GM18498 (cell line): ENCODE data around the gene FAM124A.
"Not testable (repeated sequence)": the region's sequence is repeated elsewhere in the genome, so short reads cannot be mapped to it uniquely, and the experiment has no call there.

Experiments used
- ATAC-seq: cut with Tn5 transposase; IDR thresholded peaks from one replicate; pipeline ENCODE4 v1.9.1; 2021; ENCODE audit warnings: mild to moderate bottlenecking, moderate library complexity; ENCODE audit not compliant: unreplicated experiment

Gene FAM124A

GRCh38 chr13:51267622-51268021 is 45.4 kb downstream of the FAM124A start:
- ATAC-seq = no peak

DNA sequence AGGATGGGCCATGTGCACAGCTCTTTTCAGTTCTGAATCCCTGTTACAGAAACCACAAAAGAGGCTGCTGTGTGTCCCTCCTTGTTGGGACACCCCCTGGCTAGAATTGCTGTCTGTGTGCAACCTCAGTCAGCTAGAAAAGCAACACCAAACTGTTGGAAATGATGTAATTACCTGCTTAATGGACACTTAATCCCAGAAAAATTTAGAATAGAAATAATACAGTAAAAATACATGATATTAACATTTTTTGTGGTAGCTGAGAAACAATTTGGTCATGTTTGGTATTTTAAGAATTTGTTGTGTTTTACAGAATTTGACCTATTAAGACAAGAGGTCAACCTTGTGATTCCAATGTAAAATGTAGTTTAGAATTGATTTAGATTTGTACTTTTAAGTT is 46.8 kb downstream of the FAM124A start:
- ATAC-seq = no peak

DNA sequence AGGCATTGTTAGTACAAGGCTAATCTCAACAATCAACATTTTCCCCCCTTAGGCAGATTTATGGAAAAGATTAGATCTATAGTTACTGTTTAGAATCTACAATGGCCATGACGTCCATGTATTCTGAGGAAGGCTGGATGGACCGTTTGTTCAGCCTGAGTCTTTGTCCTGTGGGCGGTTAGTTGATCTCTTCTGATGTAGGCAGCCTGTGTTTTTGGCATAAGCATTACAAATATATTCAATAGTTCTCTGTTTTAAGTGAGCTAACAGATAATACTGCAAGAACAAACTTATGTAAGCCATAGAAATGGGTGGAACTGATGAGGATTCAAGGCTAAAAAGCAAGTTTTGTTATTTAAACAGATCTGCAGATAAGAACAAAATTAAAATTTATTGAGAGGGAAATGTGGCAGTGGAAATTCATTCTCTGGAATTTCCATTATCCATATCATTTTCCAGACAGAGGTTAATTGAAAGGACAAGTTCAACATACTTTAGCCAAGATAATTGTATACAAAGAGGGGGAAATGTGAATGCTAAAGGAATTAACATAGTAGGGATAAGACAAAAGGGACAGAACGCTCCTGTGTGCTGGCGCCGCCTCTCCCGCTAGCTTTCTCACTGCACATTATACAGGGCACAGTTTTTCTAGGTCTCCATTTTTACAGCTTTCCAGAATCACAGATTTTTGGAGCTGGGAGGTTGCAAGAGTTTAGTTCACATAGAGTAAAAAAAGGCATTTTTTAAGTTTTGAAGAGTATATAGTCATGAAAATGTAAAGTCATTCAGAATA is 48.6 kb downstream of the FAM124A start:
- ATAC-seq = no peak

DNA sequence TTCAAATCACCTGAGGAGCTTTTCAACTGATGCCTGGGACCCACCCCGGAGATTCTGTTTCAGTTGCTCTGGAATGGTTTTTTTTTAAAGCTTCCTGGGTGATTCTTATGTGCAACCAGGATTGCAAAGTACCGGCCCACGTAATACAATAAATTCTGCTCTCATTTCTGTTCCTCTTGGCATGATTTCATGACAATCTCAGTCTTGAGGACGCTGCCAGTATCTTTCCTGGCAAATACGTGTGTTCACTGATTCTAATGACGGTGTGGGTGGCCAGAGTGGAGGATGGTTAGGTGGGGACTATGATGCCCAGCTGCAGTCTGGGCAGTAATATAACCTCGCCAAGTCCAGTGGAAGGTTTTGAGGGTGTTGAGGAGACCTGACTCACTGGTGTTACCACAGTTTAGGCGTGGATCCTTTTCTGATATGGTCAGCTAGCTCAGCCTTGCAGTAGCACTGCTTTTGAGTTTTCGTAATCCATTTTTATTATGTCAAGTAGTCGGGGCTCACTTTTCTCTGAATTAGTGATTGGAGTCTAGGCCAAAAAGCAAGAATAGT is 49.4 kb downstream of the FAM124A start:
- ATAC-seq = no peak

DNA sequence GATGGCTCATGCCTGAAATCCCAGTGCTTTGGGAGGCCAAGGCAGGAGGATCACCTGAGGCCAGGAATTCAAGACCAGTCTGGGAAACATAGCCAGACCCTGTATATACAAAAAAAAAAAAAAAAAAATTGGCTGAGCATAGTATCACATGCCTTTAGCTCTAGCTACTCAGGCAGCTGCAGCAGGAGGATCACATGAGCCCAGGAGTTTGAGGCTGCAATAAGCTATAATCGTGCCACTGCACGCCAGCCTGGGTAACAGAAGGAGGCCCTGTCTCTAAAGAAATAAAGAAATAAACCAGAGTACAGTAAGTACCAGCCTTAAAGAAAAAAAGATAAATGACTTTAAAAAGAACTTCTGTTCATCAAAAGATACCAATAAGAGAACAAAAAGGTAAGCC is 52.9 kb downstream of the FAM124A start:
- ATAC-seq = no peak

- no peak for ATAC-seq
These were observed 54.4 kb downstream of the FAM124A start for GRCh38 chr13:51276636-51277035.

- ATAC-seq = no peak
These were observed 55.7 kb downstream of the FAM124A start for GRCh38 chr13:51277928-51278327.

DNA sequence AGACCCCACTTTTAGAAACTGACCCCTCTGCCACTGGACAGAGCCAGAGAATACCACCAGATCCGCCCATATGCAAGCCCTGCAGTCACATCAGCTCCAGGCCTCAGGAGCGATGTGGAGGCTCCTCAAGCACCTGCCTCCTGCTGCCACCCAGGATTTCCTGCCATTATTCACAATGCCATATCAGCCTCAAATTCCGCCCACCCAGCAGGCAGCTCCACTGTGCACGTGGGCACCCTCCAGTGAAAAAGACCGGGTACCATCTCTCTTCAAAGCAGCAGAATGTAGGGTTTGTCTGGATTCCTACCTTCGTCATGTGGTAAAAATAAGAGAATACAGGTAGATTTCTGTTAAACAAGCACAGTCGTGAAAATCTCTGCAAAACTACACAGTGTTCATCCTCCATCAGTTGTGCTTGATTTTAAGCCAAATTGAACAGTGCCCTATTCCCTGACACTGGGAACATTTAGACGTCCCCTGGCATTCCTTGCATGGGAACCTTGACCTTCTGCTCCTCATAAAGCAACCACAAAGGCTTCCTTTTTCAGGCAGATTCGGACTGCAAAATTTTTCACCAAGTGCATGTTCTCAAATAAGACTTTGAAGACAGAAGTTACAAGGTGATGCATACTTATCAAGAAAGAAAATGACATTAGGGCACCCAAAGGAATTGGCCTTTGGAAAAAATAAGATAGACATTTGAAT is 56.4 kb downstream of the FAM124A start:
- ATAC-seq = no peak

DNA sequence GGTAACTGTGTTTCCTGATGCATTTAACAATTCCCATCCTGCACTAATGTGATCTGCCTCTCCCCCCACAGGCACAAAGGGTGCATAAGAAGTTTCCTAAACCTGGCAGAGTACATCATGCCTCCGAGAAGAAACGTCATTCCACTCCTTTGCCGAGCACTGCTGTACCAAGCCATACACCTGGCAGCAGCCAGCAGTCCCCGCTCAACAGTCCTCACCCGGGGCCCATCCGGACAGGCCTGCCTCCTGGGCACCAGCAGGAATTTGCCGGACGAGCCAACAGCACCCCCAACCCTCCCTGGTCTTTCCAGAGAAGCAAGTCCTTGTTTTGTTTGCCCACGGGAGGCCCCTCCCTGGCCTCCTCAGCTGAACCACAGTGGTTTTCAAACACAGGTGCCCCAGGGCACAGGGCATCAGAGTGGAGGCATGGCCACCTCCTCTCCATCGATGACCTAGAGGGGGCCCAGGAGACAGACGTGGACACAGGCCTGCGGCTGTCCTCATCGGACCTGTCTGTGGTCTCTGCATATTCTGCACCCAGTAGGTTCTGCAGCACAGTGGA is 58.3 kb downstream of the FAM124A start:
- ATAC-seq = no peak

DNA sequence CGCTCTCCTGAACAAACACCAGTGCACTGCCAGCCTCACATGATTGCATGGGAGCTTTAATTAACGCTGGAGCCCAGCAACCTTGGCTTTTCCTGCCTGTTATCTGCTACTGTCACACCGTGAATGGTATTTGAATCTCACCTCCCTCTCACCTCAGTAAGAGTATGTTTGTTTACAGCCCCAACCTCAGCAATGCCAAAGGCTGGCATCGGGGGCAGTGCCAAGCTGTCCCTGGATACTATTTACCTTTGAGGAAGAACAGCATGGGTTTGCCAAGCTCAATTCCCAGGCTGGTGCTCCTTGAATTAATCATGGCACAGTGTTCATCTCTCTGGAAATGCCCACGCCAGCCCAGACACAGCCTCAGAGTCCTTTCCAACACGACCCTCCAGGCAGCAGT is 60.1 kb downstream of the FAM124A start:
- ATAC-seq = no peak

- not testable (repeated sequence) for ATAC-seq
These were observed 60.7 kb downstream of the FAM124A start for GRCh38 chr13:51282923-51283322.

DNA sequence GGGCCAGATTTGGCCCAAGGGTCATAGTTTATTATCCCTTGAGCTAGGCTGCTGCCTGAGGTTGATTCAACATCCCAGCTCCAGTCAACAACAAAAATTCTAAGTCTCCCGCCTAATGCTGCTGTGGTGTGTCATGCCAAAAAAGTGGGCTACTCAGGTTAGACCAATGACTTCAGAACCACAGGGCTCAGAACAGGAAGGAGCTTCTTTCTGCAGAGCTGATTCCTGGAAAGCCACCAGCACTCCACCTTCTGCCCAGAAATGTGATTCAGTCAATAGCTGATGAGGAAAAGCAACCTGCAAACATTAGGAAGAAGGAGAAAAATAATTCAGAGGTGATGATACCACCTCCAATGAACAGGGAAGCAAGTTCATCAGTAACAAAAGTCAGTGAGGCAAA is 61.2 kb downstream of the FAM124A start:
- ATAC-seq = no peak

GRCh38 chr13:51284339-51284738 is 62.1 kb downstream of the FAM124A start:
- no peak for ATAC-seq

DNA sequence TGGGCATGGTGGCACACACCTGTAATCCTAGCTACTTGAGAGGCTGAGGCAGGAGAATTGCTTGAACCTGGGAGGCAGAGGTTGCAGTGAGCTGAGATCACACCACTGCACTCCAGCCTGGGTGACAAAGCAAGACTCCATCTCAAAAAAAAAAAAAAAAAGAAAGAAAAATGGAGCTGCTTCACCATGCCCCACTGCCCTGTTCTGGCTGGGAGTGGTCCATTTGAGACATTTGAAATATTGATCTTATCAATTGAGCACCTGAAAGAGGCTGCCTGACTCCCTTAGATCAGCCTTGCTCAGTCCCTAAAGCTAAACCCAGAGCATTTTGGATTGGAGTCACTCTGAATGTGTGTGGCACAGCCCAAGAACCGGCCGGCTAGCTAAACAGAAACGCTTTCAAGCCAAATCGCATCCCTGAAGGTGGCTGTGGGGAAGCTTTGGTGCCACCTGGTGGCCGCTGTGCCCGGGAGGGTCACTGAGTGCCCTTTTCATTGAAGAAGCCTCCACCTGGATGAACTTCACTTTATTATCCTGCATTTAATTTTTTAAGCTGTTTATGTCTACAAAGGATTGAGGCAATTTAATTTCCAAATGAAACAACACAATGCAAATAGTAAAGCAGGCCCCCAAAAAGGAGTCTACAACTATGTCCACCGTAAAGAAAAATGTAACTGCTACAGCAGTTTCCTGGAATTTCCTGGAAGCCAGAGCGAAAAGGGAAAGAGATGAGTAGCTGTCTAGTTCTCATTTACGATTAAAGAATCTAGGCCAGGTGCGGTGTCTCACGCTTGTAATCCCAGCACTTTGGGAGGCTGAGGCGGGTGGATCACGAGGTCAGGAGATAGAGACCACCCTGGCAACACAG is 64.2 kb downstream of the FAM124A start:
- no peak for ATAC-seq

- no peak for ATAC-seq
These were observed 65.6 kb downstream of the FAM124A start for GRCh38 chr13:51287758-51288157.

GRCh38 chr13:51288254-51288653 is 66.1 kb downstream of the FAM124A start:
- ATAC-seq = not testable (repeated sequence)

DNA sequence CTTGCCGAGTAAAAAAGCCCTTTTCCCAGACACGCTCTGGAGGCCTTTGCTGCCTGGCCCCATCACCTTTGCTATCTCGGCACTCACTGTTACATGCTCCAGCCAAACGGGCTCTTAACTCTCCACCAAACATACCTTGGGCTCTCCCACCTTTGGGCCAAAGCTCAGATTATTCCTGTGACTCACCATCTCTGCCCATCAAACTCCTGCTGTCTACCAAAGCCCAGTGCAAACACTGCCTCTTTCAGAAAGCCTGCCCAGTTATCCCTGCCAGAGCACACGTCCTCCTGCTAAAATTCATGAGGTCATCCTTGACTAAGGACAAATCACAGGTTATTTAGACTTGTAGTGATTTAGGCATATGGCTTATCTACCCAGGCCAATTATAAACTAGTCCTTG is 69.1 kb downstream of the FAM124A start:
- no peak for ATAC-seq

GRCh38 chr13:51292000-51292565 is 69.9 kb downstream of the FAM124A start:
- ATAC-seq = no peak

DNA sequence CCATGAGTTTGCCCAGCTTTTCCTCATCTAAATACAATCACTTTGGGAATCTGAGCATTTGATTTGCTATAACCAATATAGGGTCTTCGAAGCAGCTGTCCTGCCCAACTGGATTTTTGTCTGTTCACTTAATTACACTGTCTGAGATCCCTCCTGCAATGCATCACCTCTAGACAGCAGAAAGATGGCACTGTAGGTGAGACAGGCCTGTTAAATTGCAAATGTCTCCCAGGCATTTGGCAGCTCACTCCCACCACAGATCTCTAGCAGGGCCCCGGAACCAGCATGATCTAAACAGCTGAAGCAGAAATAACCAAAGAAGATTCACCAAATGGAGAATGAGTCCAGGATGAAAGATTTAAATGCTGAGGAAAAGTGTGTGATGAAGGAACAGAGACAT is 75.4 kb downstream of the FAM124A start:
- no peak for ATAC-seq

DNA sequence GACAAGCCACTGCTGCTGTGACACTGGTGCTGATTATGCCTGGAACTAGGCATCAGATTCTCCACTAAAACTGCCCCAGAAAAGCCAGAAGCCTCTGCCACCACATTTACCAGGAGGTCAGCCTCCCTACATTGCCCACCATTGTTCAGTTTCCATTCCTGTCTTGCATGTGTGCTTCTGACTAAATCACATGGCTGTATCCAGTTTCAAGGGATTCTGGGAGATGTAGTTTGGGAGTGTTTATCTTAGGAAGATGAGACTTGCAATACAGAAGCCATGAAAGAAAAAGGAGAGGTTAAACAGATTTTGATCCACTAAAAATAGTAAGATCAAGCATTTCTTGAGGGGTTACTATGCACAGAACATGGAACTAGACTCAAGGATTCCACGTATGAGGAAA is 76.6 kb downstream of the FAM124A start:
- no peak for ATAC-seq
